Gastroesophageal sphincter (tissue), 4 donors: Measurements from ENCODE around the gene CLSTN1. TPM values are rescaled to one million over a fixed set of nuclear protein-coding genes. Genes with fewer than 3 reads are reported as not detected.

Experiments used
- ATAC-seq: fragments of 150-250 bp; one replicate; pipeline ENCODE4 v1.9.1; 2016; ENCODE audit warnings: mild to moderate bottlenecking, moderate library complexity
- H3K27ac ChIP-seq, 4 donors: fragments of 200-600 bp; sonication (generic) in 3 of 4; 1 replicate in 3 of 4; 2 replicates in 1 of 4; pipeline ENCODE4 v1.5.1; 2016 to 2019
- H3K27me3 ChIP-seq: fragments of 200-600 bp; sonication (generic); one replicate; pipeline ENCODE4 v1.5.1; 2019
- H3K36me3 ChIP-seq, 2 donors: fragments of 200-600 bp; sonication (generic); one replicate each; pipeline ENCODE4 v1.5.1; 2019; ENCODE audit warnings: control low read depth in 1 of 2
- H3K4me1 ChIP-seq, 3 donors: fragments of 200-600 bp; sonication (generic); 1 replicate in 2 of 3; 2 replicates in 1 of 3; pipeline ENCODE4 v1.5.1; 2016 to 2019; ENCODE audit warnings: control low read depth in 2 of 3
- H3K4me3 ChIP-seq, 2 donors: fragments of 200-600 bp; sonication (generic); one replicate each; pipeline ENCODE4 v1.5.1; 2019; ENCODE audit warnings: mild to moderate bottlenecking in 1 of 2, moderate library complexity in 1 of 2
- H3K9me3 ChIP-seq, 3 donors: fragments of 200-600 bp; sonication (generic); one replicate each; pipeline ENCODE4 v1.5.1; 2017 to 2019; ENCODE audit warnings: control low read depth in 2 of 3
- EP300 ChIP-seq: sonication (generic); formaldehyde crosslinking; IDR thresholded peaks from one replicate; pipeline ENCODE4 v1.6.1; 2017; ENCODE audit warnings: antibody characterized with exemption, mild to moderate bottlenecking
- POLR2A ChIP-seq, 2 donors: fragments of 450-650 bp; IDR thresholded peaks; one replicate each; pipeline ENCODE4 v1.6.1; 2017; ENCODE audit warnings: antibody characterized with exemption in 2 of 2, mild to moderate bottlenecking in 2 of 2, moderate library complexity in 1 of 2
- POLR2AphosphoS5 ChIP-seq: sonication (generic); formaldehyde crosslinking; IDR thresholded peaks from one replicate; pipeline ENCODE4 v1.6.1; 2017; ENCODE audit warnings: antibody characterized with exemption
- WGBS, 2 donors: methylation state at CpG; one replicate each; pipeline ENCODE4 v1.1.5; 2018; ENCODE audit warnings: low coverage in 1 of 2; 5-methylcytosine and 5-hydroxymethylcytosine counted together
- total RNA-seq, 4 donors: library from RNA; depleted of rRNA; stranded (reverse); fragments of >200 nt; gene quantifications; one replicate each; pipeline ENCODE4 v1.1.0, GENCODE V29; 2016
- TF ChIP-seq, protein P1 (sequence below), 4 experiments: fragments of 200-600 bp in 2 of 4; fragments of 450-650 bp in 2 of 4; sonication (generic) in 1 of 4; IDR thresholded peaks; one replicate each; pipeline ENCODE4 v1.5.1; 2017 to 2019; ENCODE audit warnings: antibody characterized with exemption in 4 of 4, mild to moderate bottlenecking in 2 of 4, moderate library complexity in 2 of 4

The CLSTN1 gene
- total RNA-seq, 4 donors from 2014 or later = 45.1 to 95.4 (median 58.7) TPM

DNA sequence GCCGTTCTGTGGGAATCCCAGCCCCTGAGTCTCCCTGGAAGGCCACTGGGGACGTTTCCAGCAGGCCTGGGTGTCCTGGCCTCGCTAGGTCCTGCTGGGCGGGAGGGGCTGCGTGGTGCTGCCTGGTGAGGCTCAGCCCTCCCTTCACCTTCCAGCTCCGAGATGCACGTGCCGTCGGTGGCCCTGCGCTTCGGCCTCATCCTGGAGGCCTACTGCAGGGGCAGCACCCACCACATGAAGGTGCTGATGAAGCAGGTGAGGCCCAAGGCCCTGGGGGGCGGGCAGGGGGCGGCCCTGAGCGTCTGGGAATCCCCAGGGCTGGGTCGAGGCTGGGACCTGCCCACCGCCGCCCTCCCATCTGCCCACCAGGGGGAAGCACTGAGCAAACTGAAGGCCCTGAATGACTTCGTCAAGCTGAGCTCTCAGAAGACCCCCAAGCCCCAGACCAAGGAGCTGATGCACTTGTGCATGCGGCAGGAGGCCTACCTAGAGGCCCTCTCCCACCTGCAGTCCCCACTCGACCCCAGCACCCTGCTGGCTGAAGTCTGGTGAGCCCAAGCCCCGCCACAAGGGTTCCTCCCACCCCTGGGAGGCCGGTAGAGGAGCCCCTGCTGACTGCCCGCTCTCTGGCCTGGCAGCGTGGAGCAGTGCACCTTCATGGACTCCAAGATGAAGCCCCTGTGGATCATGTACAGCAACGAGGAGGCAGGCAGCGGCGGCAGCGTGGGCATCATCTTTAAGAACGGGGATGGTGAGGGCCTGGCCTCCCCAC is 102.0 kb downstream of the CLSTN1 start:
- peaks cover 0 to 12% (median 0%) of the 10 kb centered on the region in 3 donors for H3K9me3 ChIP-seq
- no peaks in the 10 kb centered on the region for H3K27me3 ChIP-seq
- WGBS, 2 donors = 27 to 60% methylated on average over 1 to 4 of the region's 29 CpGs
- no peak for ATAC-seq
- TF ChIP-seq, protein P1, sequence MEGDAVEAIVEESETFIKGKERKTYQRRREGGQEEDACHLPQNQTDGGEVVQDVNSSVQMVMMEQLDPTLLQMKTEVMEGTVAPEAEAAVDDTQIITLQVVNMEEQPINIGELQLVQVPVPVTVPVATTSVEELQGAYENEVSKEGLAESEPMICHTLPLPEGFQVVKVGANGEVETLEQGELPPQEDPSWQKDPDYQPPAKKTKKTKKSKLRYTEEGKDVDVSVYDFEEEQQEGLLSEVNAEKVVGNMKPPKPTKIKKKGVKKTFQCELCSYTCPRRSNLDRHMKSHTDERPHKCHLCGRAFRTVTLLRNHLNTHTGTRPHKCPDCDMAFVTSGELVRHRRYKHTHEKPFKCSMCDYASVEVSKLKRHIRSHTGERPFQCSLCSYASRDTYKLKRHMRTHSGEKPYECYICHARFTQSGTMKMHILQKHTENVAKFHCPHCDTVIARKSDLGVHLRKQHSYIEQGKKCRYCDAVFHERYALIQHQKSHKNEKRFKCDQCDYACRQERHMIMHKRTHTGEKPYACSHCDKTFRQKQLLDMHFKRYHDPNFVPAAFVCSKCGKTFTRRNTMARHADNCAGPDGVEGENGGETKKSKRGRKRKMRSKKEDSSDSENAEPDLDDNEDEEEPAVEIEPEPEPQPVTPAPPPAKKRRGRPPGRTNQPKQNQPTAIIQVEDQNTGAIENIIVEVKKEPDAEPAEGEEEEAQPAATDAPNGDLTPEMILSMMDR (IDR thresholded peaks at IDR 0.05) = peak in 3 of 4 experiments; percentile 34 to 77 (median 54)
- no peak for TF ChIP-seq EP300
- H3K4me3 ChIP-seq = no peak overlapping the region
- H3K27ac ChIP-seq = no peak overlapping the region
- H3K36me3 ChIP-seq = peaks cover 0 to 91% of the 10 kb centered on the region in 2 donors
- H3K4me1 ChIP-seq = peaks cover 0 to 24% (median 0%) of the 10 kb centered on the region in 3 donors

DNA sequence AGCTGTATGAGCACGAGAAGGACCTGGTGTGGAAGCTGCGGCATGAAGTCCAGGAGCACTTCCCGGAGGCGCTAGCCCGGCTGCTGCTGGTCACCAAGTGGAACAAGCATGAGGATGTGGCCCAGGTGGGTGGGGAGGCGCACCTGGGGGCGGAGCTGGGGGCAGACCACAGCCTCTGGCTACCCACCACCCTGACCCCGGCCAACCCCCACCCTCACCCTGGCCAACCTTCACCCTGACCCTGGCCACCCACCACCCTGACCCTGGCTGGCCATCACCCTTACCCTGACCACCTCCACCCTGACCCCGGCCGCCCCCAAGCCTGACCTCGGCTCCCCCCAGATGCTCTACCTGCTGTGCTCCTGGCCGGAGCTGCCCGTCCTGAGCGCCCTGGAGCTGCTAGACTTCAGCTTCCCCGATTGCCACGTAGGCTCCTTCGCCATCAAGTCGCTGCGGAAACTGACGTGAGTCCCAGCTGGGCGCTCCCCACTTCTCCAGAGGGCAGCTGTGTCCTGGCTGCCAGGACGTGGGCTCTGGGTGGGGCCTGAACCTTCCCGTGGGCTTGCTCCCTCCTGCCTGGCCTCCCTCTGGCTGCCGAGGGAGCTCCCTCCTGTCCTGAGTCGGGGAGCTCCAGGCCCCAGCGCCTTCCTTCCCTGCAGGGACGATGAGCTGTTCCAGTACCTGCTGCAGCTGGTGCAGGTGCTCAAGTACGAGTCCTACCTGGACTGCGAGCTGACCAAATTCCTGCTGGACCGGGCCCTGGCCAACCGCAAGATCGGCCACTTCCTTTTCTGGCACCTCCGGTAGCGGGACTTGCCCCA is 102.8 kb downstream of the CLSTN1 start:
- ATAC-seq = no peak

DNA sequence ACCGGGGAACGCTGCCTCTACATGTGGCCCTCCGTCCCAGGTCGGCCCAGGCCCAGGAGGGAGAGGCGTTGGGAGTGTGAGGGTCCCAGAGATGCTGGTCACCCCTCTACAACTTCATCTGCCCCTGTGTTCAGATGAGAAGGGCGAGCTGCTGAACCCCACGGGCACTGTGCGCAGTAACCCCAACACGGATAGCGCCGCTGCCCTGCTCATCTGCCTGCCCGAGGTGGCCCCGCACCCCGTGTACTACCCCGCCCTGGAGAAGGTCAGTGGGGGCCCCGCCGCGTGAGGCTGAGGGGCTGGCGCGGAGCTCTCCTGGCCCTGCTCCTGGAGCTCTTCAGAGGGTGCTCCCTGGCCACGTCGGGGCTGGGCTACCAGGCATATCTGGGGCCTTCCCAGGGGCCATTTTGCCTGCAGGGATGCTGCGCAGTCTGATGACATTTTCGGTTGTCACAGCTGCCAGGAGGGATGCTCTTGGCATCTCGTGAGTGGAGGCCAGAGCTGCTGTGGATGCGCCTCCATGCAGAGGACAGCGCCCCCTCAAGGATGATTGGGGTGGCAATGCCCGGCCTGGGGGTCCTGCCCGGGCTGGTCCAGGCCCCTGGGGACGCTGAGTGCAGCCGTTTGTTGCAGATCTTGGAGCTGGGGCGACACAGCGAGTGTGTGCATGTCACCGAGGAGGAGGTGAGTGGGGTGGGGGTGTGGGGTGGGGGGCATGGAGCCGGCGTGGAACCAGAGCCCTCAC is 103.6 kb downstream of the CLSTN1 start:
- Histone ChIP-seq H3K36me3 (peaks cover 0 to 93% of the 10 kb centered on the region in 2 donors), H3K4me3 (no peak overlapping the region), H3K4me1 (peaks cover 0 to 24% (median 0%) of the 10 kb centered on the region in 3 donors), H3K27me3 (no peaks in the 10 kb centered on the region), H3K9me3 (peaks cover 0 to 12% (median 0%) of the 10 kb centered on the region in 3 donors), H3K27ac (no peak overlapping the region)
- WGBS, 2 donors = no CpG with 5 or more reads among the region's 36 CpGs
- no peak for ATAC-seq
- TF ChIP-seq, protein P1 (IDR thresholded peaks at IDR 0.05) = no peak
- TF ChIP-seq EP300 (no peak), POLR2AphosphoS5 (no peak), POLR2A (IDR thresholded peaks at IDR 0.05) (no peak)

More for the DNA sequence above, 102.8 kb downstream of the CLSTN1 start:
- H3K27ac ChIP-seq = no peak overlapping the region
- TF ChIP-seq, protein P1 (IDR thresholded peaks at IDR 0.05) = no peak
- no peak for TF ChIP-seq EP300
- H3K27me3 ChIP-seq = no peaks in the 10 kb centered on the region
- peaks cover 0 to 24% (median 0%) of the 10 kb centered on the region in 3 donors for H3K4me1 ChIP-seq
- H3K36me3 ChIP-seq = peaks cover 0 to 92% of the 10 kb centered on the region in 2 donors
- H3K9me3 ChIP-seq = peaks cover 0 to 12% (median 0%) of the 10 kb centered on the region in 3 donors
- WGBS, 2 donors = 90% methylated on average over 6 of the region's 34 CpGs; no CpG with 5 or more reads in 1 of the 2 donors
- H3K4me3 ChIP-seq = no peak overlapping the region

DNA sequence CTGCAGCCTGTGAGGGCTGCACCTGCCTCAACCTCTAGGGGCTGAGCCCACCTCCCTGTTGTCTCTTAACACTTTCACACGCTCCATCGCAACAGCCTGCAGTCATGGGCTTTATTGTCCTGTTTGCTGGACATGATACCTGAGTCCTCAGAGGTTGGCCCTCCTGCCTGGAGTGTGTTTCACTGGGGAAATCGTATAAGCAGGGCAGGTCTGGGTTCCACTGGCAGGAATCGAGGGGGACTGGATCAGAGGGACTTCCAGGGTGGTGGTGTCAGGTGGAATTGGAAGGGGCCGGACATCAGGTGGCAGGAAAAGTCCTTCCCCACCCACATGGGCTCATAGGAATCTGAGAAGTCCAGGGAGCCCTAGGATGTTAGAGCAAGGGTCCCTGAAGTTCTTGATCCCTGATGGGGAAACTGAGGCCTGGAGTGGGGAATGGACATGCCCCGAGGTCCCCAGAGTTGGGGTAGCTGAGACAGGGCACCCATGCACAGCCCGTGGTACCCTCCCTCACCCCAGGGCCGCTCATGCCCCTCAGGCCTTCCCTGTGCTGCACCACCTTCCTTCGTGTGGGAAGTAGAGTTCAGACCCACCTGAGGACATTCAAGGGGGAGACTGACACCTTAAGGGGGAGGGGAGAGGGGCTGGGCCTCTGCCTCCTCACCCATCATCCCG is 105.6 kb downstream of the CLSTN1 start:
- peaks cover 0 to 88% of the 10 kb centered on the region in 2 donors for H3K36me3 ChIP-seq

More for the DNA sequence above, 105.6 kb downstream of the CLSTN1 start:
- TF ChIP-seq, protein P1 (IDR thresholded peaks at IDR 0.05) = no peak
- no peak for TF ChIP-seq EP300
- no peak for TF ChIP-seq POLR2A (IDR thresholded peaks at IDR 0.05)
- no peak for TF ChIP-seq POLR2AphosphoS5
- Histone ChIP-seq H3K27me3 (no peaks in the 10 kb centered on the region), H3K9me3 (peaks cover 0 to 5% (median 0%) of the 10 kb centered on the region in 3 donors), H3K4me1 (peaks cover 0 to 24% (median 0%) of the 10 kb centered on the region in 3 donors), H3K4me3 (peak overlapping the region in 1 of 2 donors; percentile 37), H3K27ac (peak overlapping the region in 3 of 4 donors; percentile 19 to 55 (median 23))
- no peak for ATAC-seq
- WGBS, 2 donors = 100% methylated on average over 1 to 3 of the region's 10 CpGs
